ENCODE measurements around the gene SERTAD2. TPM values are rescaled to one million over a fixed set of nuclear protein-coding genes. Genes with fewer than 3 reads are reported as not detected.
A peak's percentile ranks its signal among the peaks of the same experiment; 100 is the strongest.

The SERTAD2 gene, protein sequence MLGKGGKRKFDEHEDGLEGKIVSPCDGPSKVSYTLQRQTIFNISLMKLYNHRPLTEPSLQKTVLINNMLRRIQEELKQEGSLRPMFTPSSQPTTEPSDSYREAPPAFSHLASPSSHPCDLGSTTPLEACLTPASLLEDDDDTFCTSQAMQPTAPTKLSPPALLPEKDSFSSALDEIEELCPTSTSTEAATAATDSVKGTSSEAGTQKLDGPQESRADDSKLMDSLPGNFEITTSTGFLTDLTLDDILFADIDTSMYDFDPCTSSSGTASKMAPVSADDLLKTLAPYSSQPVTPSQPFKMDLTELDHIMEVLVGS
- 12.8 TPM for total RNA-seq
- long read RNA-seq, full-length matches to known transcripts: 2 of 6 reads
- long read RNA-seq, partial matches to known transcripts: 0 of 6 reads
- long read RNA-seq, other reads (novel, unspliced or antisense): 4 of 6 reads

DNA sequence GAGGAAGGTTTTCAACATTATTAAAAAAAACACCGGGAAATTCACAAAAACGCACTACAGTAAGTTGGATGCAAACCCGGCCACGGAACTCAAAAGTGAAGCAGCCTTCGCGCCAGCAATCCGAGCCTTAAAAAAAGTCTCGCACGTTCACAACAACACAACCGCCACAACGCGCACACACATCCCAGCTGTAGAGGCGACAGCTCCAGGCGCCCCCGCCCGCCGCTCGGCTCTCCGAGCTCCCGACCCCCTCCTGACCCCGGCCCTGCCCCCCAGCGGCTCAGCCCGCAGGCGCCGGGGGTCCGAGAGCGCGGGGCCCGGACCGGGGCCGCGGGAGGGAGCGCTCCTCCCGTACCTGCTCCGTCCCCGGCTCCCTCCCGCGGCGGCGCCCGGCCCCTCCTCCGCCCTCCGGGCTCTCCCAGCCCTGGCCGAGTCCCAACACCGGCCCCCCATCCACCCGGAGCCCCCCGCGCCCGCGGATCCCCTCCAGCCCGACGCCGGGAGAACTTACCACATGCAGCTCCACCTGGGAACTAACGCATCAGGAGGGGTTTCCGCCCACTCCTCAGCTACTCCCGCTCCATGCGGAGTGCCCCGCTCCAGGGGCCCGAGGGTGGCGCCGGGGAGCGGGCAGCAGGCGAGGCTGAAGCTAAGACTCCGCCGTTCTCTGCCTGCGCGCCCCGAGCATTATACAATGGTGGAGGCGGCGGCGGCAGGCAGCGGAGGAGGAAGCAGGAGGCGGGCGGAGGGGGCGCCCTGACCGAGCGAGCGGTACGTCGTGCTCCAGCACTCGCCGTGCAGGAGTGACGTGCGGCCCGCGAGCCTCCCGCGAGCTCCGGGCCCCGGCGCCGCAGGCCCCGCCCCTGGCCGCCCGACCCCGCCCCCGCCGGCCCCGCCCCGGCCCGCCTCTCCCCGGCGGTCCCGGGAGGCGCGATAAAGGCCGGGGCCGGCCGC is at the start of gene SERTAD2:
Gene SERTAD2 (minus strand): TSS at position 805 of the 954 bp plus-strand sequence. CDS start 17,042 bp downstream, outside the sequence.
- intact Hi-C loops (cut with DNase I): loop anchor here (5.0 kb wide), 2 partner anchors 99 to 114 kb away; no protein-coding TSS in a partner anchor
- peak; percentile 89 for ATAC-seq (ENCODE audit: poor library complexity)
- peak; percentile 95 for DNase-seq

DNA sequence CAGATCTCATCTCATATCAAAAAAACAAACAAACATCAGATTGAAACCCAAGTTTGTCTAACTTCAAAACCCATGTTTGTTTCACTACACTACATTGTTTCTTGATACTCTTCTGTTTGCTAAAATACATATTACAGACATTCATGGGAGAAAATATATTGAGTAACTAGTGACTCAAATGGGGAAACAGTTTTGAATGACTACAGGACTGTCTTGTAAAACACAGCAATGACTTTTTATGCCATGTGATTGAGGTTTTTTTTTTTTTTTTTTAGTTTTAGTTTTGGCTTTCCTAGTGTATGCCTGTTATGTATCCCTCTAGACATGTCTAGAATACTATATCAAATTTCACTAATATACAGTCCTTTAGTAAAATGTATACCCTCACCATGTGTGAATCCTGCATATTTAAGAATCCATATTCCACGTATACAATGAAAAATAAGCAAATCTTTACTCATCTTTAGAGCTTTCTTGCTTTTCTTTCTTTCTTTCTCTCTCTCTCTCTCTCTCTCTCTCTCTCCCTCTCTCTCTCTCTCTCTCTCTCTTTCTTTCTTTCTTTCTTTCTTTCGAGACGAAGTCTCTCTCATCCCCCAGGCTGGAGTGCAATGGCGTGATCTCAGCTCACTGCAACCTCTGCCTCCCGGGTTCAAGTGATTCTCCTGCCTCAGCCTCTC is 46.6 kb upstream of the SERTAD2 start:
- no peak for ATAC-seq (ENCODE audit: poor library complexity)
- intact Hi-C loops (cut with DNase I): no loop called here

DNA sequence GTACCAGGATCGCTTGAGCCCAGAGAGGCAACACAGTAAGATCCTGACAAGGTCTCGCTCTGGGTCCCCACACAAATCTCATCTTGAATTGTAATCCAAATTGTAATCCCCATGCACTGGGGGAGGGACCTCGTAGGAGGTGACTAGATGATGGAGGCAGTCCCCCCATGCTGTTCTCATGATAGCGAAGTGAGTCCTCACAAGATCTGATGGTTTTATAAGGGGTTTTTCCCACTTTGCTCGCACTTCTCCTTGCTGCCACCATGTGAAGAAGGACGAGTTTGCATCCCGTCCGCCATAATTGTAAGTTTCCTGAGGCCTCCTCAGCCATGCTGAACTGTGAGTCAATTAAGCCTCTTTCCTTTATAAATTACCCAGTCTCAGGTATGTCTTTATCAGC is 46.0 kb upstream of the SERTAD2 start:
- intact Hi-C loops (cut with DNase I): no loop called here
- no peak for ATAC-seq (ENCODE audit: poor library complexity)
- DNase-seq: no peak

More for the DNA sequence above, 46.6 kb upstream of the SERTAD2 start:
- no peak for DNase-seq

DNA sequence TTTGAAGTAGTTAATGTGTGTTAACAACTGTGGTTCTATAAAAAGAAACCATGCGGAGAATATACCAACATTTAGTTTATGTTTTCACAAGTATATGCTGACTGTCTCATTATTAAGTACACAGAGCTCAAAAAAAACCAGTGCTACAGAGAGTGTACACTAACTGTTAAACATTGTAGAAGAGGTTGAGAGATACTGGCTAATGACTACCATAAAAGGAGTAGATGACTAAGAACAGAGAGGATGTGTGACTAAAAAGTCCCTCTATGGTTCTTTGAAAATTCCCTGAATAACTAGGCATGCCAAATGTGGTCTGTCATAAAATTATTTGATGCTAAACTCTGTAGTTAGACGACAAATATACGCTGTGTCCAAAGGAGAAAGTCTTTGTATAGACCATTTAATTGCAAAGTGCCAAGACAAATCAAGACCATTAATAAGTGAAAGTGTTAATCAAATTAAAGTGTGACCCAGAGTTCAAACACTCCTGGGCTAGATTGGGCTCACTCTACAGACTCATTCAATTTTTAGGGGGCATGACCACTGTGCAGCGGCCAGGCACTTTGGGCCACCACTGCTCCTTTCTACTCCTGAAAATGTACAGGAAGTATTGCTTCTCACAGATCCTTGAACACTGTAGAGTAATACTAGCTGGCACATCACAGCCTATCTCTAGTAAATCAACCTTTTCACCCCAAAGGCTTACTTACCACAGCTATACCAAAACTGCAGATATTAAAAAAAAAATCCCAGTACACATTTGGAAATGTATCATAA is 45.1 kb upstream of the SERTAD2 start:
- ATAC-seq (ENCODE audit: poor library complexity): no peak
- intact Hi-C loops (cut with DNase I): no loop called here

DNA sequence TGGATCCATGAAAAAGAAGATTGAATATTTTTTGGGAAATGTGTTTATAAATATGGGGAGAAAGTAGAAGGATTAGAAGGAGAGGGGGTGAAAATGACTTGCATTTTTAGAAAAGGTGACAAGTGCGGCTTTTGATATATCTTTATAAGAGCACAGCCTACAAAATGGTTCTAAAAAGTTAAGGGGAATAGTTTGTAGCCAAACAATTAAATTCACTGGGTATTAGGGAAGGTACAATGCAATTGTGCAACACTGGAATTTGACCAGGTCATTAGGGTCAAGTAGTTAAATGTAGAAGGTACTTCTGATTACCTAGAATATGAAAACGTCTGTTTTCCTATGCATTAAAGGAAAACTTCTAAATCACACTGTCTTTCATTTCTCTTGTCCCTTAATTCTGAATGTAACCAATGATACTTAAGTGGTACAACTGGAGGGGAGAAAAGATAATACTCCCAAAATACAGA is 44.5 kb upstream of the SERTAD2 start:
- ATAC-seq (ENCODE audit: poor library complexity): no peak
- intact Hi-C loops (cut with DNase I): no loop called here

More for the DNA sequence above, 45.1 kb upstream of the SERTAD2 start:
- no peak for DNase-seq

DNA sequence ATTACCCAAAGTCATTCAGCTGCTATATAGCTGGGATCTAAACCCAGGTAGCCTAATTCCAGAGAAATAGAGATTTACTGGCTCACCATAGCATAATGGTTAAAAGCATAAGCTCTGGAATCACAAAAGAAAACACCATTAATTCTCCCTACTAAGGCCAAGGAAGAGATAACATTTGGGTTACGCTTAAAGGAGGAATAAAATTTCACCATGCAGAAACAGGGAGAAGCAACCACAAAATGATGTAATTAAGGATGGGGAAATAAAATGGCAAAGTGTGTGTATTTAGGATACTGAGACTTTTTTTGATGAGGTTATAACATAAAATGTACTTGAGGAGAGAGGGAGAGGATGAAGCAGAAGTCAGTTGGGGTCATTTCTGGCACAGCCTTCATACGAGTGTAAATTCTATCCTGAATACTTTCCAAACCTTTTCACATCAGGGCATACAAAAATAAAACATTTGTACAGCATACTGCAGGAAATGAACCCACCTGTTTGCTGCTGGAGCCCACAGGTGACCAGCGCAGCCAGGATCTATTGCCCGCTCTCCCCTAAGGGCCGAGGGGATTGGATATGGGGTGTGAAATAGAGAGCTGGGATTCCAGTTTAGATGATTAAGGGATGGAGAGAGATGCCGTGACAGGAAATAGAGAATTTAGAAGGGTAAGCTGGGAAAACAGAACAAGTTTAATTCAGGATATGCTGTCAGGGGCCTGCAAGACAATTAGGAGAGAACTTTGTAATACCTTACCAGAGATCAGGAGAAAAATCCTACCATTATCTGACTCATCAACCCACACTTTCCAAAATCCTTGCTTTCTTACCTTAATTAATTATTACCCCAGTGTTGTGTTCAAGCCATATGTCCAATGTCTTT is 43.8 kb upstream of the SERTAD2 start:
- intact Hi-C loops (cut with DNase I): no loop called here
- no peak for ATAC-seq (ENCODE audit: poor library complexity)
- no peak for DNase-seq

More for the DNA sequence above, 44.5 kb upstream of the SERTAD2 start:
- DNase-seq: no peak

DNA sequence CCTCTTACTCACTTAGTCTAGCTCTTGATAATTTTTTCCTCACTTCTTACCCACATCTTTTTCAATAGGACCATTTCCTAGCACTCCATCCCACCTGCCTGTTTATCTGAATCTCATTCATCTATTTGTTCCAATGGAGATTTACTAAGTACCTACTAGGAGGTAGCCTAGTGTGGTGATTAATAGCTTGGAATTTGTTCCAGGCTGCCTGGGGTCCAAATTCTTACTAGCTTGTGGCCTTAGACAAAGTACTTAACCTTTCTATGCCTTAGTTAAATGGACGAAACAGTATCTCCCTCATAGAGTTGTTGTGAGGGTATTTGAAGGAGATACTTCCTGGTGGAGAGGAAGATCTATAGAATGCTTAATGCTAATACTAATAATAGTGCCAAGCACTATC is 42.9 kb upstream of the SERTAD2 start:
- DNase-seq (no peak), ATAC-seq (ENCODE audit: poor library complexity) (no peak)
- intact Hi-C loops (cut with DNase I): no loop called here

DNA sequence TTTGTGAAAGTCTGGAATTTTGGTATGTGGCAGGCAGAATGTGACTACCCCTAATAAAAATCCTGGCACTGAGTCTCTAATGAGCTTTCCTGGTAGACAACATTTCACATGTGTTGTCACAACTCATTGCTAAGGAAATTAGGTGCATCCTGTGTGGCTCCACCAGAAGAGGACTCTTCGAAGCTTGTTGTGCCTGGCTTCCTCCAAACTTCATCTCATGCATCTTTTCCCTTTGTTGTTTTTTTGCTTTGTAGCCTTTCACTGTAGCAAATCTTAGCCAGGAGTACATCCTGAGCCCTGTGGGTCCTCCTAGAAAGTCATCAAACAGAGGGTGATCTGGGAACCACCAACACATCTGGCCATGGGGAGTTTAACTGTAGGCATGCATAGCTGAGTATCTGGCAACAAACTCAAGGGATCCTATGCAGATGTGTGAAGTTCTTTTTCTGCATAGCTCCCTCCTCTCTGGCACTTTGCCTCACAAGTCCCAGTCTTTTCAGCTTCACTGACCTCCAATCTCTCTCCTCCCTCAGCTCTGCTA is 42.1 kb upstream of the SERTAD2 start:
- intact Hi-C loops (cut with DNase I): no loop called here
- ATAC-seq (ENCODE audit: poor library complexity) (no peak), DNase-seq (no peak)

DNA sequence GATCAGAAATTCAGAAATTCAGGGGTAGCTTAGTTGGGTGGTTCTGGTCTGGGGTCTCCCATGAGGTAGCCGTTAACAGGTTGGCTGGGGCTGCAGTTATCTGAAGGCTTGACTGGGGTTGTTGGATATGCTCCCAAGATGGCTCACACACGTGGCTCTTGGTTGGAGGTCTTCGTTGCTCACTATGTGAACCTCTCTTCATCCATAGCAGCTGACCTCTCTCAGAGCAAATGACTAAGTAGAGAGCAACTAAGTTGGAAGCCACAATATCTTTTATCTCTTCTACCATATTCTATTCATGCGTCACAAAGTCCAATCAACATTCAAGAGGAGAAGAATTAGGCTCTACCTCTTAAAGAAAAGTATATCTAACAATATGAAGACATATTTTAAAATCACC is 38.7 kb upstream of the SERTAD2 start:
- ATAC-seq (ENCODE audit: poor library complexity) (no peak), DNase-seq (no peak)
- intact Hi-C loops (cut with DNase I): no loop called here

DNA sequence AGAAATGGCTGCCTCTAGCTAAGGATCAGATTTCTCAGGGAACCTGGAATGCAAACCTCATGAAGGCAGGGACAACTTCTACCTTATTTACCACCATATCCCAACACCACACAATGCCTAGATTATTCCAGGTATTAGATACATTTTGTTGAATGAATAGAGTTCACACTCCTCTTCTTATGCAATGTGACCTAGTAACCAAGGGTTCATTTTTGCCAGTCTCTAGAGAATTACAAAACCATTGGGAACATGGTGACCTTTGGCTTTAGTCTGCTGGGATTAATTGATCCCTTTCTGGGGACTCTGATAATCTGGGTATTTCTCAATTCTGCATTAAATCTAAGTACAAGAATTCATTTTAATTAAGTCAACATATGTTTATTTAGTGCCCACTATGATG is 35.2 kb upstream of the SERTAD2 start:
- ATAC-seq (ENCODE audit: poor library complexity): no peak

DNA sequence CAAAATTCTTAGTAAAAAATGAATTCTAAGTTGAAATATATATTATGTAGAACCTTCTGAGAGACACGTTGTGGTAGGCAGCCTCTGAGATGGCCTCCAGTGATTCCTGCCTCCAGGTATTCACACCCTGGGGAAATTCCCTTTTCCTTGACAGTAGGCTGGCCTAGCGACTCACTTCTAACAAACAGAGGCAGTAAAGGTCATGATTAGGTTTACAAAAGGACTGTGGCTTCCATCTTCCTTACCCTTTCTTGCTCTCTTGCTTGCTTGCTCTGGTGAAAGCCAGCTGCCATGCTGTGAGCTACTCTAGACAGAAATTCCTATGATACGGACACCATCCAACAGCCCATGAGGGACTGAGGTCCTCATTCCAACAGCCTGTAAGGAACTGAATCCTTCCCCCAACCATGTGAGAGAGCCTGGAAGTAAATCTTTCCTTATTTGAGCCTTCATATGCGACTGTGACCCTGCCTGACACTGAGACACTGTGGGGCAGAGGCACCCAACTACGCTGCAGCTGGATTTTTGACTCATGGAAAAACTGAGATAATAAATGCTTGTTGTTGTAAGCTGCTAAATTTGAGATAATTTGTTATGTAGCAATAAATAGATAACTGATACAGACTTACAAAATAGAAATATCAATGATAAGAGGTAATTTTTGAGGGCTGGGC is 32.7 kb upstream of the SERTAD2 start:
- intact Hi-C loops (cut with DNase I): no loop called here
- ATAC-seq (ENCODE audit: poor library complexity): no peak
- DNase-seq: no peak

More for the DNA sequence above, 35.2 kb upstream of the SERTAD2 start:
- no peak for DNase-seq
- intact Hi-C loops (cut with DNase I): no loop called here

DNA sequence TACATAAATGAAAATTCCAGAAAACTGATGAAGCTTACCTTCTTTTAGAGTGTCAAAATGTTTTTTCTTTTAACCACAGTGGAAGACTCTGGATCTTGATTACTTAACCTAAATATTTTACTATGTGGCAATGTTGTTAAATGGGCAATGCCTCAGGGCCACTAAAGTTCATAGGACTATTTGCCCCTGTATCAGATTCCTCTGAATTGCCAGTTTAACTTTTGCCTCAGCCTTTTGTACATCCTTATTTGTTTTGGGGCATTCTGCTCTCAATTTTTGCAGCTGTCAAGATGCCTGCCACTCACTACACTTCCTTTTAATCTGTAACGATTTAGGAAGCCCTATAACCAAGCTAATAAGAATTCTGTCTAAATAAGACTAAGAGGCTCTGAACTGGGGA is 31.7 kb upstream of the SERTAD2 start:
- no peak for ATAC-seq (ENCODE audit: poor library complexity)
- no peak for DNase-seq
- intact Hi-C loops (cut with DNase I): no loop called here

DNA sequence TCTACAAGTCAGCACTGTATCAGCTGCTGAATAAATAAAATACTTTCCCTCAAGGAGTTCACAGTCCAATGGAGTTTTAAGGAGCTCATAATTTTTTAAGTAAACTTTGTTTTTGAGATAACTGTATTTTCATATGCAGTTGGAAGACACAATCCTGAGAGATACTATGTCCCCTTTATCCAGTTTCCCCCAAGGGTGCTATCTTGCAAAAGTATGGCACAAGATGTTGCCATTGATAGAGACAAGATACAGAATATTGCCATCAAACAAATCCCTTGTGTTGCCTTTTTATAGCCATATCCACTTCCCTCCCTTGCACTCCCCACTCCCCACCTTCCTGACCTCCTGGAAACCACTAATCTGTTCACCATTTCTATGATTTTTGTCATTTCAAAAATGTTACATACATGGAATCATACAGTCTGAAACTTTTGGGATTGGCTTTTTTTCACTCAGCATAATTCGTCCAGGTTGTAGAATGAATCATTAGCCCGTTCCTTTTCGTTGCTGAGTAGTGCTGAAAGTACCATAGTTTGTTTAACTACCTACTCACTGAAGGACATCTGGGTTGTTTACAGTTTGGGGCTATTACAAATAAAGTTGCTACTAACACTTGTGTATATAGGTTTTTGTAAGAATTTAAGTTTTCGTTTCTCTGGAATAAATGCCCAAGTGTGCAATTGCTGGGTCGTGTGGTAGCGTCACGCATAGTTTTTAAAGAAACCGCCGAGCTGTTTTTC is 30.2 kb upstream of the SERTAD2 start:
- ATAC-seq (ENCODE audit: poor library complexity) (no peak), DNase-seq (no peak)
- intact Hi-C loops (cut with DNase I): no loop called here

DNA sequence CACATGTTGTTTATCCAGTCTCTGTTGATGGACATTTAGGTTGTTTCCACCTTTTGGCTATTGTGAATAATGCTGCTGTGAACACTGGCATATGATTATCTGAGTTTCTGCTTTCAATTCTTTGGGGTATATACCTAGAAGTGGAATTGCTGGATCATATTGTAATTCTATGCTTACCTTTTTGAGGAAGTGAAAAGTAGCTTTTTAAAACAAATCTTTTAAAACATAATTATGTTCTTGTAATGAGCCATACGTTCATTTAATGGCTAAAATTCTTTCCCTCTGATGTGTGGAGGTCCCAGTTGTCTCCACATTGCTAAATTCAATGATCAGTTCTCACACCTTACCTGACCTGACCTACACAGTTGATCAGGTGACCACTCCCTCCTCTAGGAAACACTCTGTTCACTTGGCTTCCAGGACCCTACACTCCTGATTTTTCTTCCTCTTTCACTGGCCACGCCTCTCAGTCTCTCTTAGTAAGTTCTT is 27.8 kb upstream of the SERTAD2 start:
- ATAC-seq (ENCODE audit: poor library complexity) (no peak), DNase-seq (no peak)
- intact Hi-C loops (cut with DNase I): no loop called here

DNA sequence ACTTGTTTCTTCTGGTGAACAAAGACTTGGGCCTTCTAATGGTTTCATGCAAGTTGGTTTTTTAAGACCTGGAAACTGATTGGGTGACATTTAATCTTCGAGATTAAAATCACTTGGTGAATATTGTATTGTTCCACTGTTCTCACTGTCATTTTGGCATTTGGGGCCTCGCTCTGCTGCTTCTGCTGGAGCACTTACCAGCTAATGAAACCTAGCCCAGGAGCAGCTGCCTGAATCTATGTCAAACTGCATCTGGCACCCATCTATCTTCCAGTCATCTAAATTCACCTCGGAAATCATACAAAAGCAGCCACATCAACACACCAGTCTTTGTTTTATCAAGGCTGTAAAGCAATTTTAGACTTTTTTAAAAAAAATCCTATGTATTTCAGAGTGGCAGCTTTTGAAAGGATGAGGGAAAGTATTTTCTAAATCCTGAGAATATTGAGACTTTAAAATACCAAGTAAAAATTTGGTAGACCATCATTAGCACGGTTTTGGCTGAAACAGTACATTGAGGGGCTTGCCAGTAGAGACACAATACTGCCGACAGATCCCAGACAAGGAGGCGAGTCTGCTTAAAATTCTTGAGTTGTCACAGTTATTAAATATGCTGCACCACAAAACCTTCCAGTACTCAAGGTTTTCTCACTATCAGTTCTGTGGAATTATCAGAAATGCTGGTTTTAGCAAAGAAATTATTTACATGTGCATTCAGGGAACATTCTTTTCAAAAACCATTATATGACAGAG is 26.1 kb upstream of the SERTAD2 start:
- ATAC-seq (ENCODE audit: poor library complexity): no peak
- intact Hi-C loops (cut with DNase I): no loop called here
- DNase-seq: no peak
